NT2/D1 (cell line): ENCODE measurements around the gene FAM24A.
"Not testable (repeated sequence)": the region's sequence is repeated elsewhere in the genome, so short reads cannot be mapped to it uniquely, and the experiment has no call there.

Experiments used
- DNase-seq: peaks from one replicate; pipeline ENCODE4 v3.0.0-alpha.2; 2011; ENCODE audit warnings: low read depth, low spot score
- H3K27me3 ChIP-seq: 2 replicates; pipeline ENCODE4 v1.6.0; 2011; ENCODE audit warnings: mild to moderate bottlenecking; ENCODE audit not compliant: insufficient read length, insufficient read depth
- H3K36me3 ChIP-seq: 2 replicates; pipeline ENCODE4 v1.6.1; 2011; ENCODE audit warnings: mild to moderate bottlenecking, low read length, mixed read lengths; ENCODE audit not compliant: insufficient read depth, insufficient read length
- H3K4me1 ChIP-seq: 2 replicates; pipeline ENCODE4 v1.5.1; 2011; ENCODE audit not compliant: insufficient read depth, insufficient read length
- H3K4me3 ChIP-seq: 2 replicates; pipeline ENCODE4 v1.5.1; 2011; ENCODE audit warnings: low read depth; ENCODE audit not compliant: insufficient read length
- H3K9ac ChIP-seq: 2 replicates; pipeline ENCODE4 v1.6.0; 2011; ENCODE audit warnings: low read depth; ENCODE audit not compliant: insufficient read length
- H3K9me3 ChIP-seq: 2 replicates; pipeline ENCODE4 v1.5.1; 2011; ENCODE audit warnings: mild to moderate bottlenecking, low read length; ENCODE audit not compliant: insufficient read depth
- SUZ12 ChIP-seq: IDR thresholded peaks from 2 replicates; pipeline ENCODE4 v1.6.1; 2011; ENCODE audit not compliant: insufficient read length, insufficient read depth; ENCODE audit errors: extremely low read depth
- YY1 ChIP-seq: IDR thresholded peaks from 2 replicates; pipeline ENCODE4 v1.6.1; 2011; ENCODE audit not compliant: insufficient read length, insufficient read depth
- ZNF274 ChIP-seq: IDR thresholded peaks from 2 replicates; pipeline ENCODE4 v1.6.1; 2011; ENCODE audit warnings: mild to moderate bottlenecking, low read depth, low read length

FAM24A gene

DNA sequence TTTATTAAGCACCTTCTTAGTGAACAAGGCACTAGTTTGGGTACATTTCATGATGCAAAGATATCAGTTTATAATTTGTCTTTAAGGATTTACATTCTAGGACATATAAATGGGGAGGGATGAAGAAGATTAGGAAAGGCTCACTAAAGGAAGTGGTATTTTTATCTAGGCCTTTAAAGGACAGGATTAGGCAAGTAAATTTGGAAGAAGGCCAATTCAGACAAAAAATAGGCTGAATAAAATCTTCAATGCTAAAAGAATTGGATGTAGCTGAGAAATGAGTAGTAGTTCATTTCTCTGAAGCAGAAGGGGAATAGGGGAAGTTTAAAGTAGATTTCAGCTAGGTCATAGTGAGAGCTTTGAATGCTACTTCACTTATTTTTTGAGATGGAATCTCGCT is 26.2 kb upstream of the FAM24A start:
- Histone ChIP-seq H3K4me3 (no peak overlapping the region), H3K9ac (no peak overlapping the region), H3K36me3 (no peaks in the 10 kb centered on the region), H3K9me3 (no peaks in the 10 kb centered on the region), H3K27me3 (peaks cover 2% of the 10 kb centered on the region), H3K4me1 (peaks cover 2% of the 10 kb centered on the region)
- no peak for DNase-seq
- TF ChIP-seq YY1 (no peak), ZNF274 (no peak), SUZ12 (no peak)

DNA sequence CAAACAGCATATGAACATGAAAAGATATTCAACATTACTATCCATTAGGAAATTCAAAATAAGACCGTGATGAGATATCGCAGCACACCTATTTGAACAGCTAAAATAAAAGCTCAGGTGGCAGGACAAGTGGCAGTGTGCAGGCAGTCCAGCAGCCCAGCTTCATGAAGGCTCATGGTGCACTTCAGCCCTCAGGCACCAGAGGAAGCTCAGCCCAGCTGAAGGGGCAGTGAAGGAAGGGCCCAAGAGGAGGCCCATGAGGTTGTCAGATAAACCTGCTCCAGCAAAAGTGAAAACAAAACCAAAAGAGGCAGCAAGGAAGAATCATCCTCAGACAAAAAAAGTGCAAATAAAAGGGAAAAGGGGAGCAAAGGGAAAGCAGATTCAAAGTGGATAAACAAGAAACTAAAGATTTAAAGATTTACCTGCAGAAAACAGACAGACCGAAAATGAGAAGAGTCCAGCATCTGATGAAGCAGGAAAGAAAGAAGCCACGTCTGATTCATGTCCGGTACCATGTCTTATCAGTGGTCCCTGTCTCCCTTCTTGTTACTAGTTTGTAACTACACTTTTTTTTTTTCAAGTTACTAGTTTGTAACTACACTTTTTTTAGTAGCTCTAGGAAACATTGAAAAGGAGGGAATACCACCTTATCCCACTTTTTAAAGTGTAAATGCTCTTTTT is 16.0 kb upstream of the FAM24A start:
- Histone ChIP-seq H3K9ac (no peak overlapping the region), H3K4me3 (no peak overlapping the region), H3K9me3 (no peaks in the 10 kb centered on the region), H3K36me3 (no peaks in the 10 kb centered on the region), H3K4me1 (no peaks in the 10 kb centered on the region), H3K27me3 (no peaks in the 10 kb centered on the region)
- no peak for DNase-seq
- TF ChIP-seq ZNF274: no peak
- TF ChIP-seq YY1: no peak
- no peak for TF ChIP-seq SUZ12

DNA sequence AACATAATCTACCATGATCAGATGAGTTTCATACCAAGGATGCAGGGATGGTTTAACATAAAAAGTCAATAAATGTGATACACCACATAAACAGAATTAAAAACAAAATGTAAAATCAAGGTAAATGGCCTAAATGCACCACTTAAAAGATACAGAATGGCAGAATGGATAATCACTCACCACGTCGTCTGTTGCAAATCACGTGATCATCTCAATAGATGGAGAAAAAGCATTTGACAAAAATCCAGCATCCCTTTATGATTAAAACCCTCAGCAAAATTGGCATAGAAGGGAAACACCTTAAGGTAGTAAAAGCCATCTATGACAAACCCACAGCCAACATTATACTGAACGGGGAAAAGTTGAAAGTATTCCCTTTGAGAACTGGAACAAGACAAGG is 6.5 kb upstream of the FAM24A start:
- not testable (repeated sequence) for H3K4me3 ChIP-seq, H3K9me3 ChIP-seq, H3K27me3 ChIP-seq, DNase-seq, H3K4me1 ChIP-seq, H3K36me3 ChIP-seq, H3K9ac ChIP-seq

DNA sequence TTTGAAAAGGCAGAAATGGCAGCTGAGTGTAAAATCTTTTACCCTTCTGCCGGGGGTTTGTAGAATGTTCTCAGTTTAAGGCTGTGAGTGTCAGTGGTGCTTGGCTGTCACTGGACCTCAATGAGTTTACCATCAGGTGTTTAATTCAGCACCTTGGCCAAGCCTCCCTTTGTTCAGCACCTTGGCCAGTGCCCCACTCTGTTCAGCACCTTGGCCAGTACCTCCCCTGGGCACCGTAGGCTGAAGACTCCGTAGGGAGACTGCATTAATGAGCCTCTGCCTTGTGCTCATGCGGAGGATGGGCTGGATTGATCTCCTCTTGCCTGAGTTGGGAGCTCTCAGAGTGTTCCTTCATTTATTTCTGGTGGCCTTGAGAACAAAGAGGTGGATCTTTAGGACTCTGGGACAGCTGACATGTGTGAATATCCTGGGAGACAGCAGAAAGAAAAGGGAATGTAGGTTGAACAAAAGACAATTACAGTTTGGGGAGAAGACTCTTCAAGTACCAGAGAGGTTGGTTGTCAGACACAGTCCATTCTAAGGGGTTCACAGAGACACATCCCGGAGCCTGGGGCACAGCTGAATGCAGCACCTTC is 1.6 kb downstream of the FAM24A start:
- Histone ChIP-seq H3K36me3 (no peaks in the 10 kb centered on the region), H3K4me1 (no peaks in the 10 kb centered on the region), H3K9ac (no peak overlapping the region), H3K9me3 (no peaks in the 10 kb centered on the region), H3K4me3 (no peak overlapping the region), H3K27me3 (peaks cover 9% of the 10 kb centered on the region)
- peak; percentile 55 for DNase-seq
- TF ChIP-seq ZNF274: no peak
- no peak for TF ChIP-seq SUZ12
- no peak for TF ChIP-seq YY1

DNA sequence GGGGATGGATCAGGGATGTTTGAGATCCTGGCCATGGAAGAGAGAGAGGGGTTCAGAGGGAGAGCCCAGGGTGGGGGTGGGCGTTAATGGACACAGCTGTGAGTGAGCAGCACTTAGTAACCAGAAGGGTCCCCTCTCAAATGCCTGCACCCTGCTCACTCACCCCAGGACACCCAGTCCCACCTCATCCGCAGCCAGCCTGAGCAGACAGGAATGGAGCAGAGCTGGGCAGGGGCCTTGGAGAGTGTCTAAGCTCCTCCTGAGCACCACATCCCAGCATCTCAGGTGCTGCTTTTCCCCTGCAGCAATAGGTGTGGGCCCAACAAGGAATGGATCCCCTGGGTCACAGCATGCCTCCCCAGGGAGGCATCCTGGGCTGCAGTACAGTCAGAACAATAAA is 5.3 kb downstream of the FAM24A start:
- Histone ChIP-seq H3K4me3 (no peak overlapping the region), H3K36me3 (no peaks in the 10 kb centered on the region), H3K9ac (no peak overlapping the region), H3K9me3 (no peaks in the 10 kb centered on the region), H3K4me1 (no peaks in the 10 kb centered on the region), H3K27me3 (no peaks in the 10 kb centered on the region)
- TF ChIP-seq YY1 (no peak), SUZ12 (no peak), ZNF274 (no peak)
- no peak for DNase-seq

DNA sequence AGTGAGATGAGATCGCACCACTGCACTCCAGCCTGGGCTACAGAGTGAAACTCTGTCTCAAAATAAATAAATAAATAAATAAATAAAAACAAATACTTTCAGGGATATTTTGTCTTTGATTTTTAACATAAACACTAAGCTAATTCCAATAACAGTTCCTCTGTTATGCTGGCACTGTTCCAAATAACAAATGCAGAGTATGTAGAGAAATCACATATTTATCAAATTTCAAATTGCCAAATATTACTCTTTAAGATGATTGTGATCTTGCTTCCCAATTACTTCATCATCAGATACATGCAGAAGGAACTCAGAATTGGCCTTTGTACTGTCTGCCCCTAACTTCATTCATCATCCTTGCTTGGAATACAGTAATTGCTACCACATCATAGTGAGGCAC is 19.7 kb downstream of the FAM24A start:
- no peaks in the 10 kb centered on the region for H3K27me3 ChIP-seq
- TF ChIP-seq SUZ12 (no peak), ZNF274 (no peak), YY1 (no peak)
- no peak overlapping the region for H3K4me3 ChIP-seq
- H3K9ac ChIP-seq: no peak overlapping the region
- DNase-seq: no peak
- H3K9me3 ChIP-seq: no peaks in the 10 kb centered on the region
- no peaks in the 10 kb centered on the region for H3K4me1 ChIP-seq
- H3K36me3 ChIP-seq: peaks cover 18% of the 10 kb centered on the region

DNA sequence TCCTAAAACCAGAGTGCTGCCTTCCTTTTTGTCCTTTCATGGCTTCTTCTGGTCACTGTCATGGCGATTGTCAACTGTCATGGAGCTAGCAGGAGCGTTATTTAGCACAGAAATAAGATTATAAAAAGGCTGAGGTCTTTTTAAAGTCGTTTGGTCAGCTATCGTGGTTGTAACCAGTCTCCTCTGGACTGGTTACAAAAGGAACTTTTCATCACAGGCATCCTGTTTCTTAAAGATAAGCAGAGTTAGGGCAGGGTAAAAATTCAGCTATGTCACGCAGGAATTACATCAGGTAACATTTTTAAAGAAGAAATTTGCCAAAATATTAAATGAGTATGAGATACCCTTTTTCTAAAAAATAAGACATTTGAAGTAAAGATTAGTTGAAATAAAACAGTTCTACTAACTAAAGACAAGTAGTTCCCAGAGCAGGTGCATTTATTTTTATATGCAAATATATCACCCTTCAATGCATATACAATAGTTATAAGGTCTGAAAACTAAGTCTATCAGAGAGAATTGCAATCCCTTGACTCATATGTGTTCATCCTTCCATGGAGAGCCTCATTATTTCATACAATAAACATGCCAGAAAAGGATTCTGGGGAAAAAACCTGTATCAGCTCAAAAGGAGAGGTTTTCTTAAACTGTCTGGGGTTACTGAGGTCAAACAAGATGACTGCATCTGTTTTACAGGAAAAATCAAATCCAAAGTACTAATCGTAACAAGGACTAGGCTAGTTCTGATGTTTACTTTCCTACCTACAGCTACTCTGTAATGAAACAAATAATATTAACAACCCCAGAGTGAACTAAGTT is 20.9 kb downstream of the FAM24A start:
- Histone ChIP-seq H3K4me1 (no peaks in the 10 kb centered on the region), H3K36me3 (peaks cover 18% of the 10 kb centered on the region), H3K9ac (no peak overlapping the region), H3K27me3 (no peaks in the 10 kb centered on the region), H3K9me3 (no peaks in the 10 kb centered on the region), H3K4me3 (no peak overlapping the region)
- TF ChIP-seq YY1 (no peak), SUZ12 (no peak), ZNF274 (no peak)
- no peak for DNase-seq
